HepG2 (cell line): Measurements from ENCODE around the gene BASP1. TPM values are rescaled to one million over a fixed set of nuclear protein-coding genes. Genes with fewer than 3 reads are reported as not detected.

ENCODE experiments used
- ATAC-seq: fragments of 200-7000 bp; cut with Tn5 transposase; 3 replicates; pipeline ENCODE4 v1.9.1; 2020; ENCODE audit warnings: mild to moderate bottlenecking, moderate library complexity
- BruUV-seq: library from RNA; stranded (reverse); fragments of 400-500 nt; replicated peaks from 2 replicates; lab custom pipeline; 2021; lab: Mats Ljungman, UMichigan
- CTCF ChIA-PET: fragments of 300-600 bp; formaldehyde crosslinking; extraction: SDS; loops from one replicate; lab custom pipeline; 2021; ENCODE audit warnings: low total read pairs, inconsistent platforms, low intra/inter-chr PET ratio; lab: Yijun Ruan, JAX
- POLR2A ChIA-PET: fragments of 350-600 bp; sonication (Branson Sonifier 250); formaldehyde crosslinking; loops from one replicate; lab custom pipeline; 2020; ENCODE audit warnings: antibody characterized with exemption, inconsistent platforms; lab: Yijun Ruan, JAX
- DNase-seq: peaks from one replicate; pipeline ENCODE4 v3.0.0-alpha.2; 2015; ENCODE audit warnings: low spot score
- FAIRE-seq: peaks from 3 replicates; lab custom pipeline; 2011; peaks lifted over from hg19 to GRCh38; lab: Jason Lieb, UNC
- H2AFZ ChIP-seq: one replicate; pipeline ENCODE4 v1.6.1; 2011; ENCODE audit warnings: low read length, inconsistent platforms
- H3K27ac ChIP-seq: fragments of 300-600 bp; 3 replicates; pipeline ENCODE4 v1.8.0; 2011; ENCODE audit warnings: mixed run types, mild to moderate bottlenecking, mixed read lengths, low read length, inconsistent platforms; ENCODE audit not compliant: insufficient read depth; ENCODE audit errors: extremely low read length
- H3K27me3 ChIP-seq, 2 experiments: fragments of 200-600 bp in 1 of 2; 2 replicates in 1 of 2; 3 replicates in 1 of 2; pipeline versions ENCODE4 v1.6.0 to v1.8.0; 2011; ENCODE audit warnings: low read length in 2 of 2, mild to moderate bottlenecking in 2 of 2, moderate library complexity in 2 of 2, inconsistent platforms in 1 of 2; ENCODE audit not compliant: insufficient read depth in 2 of 2, control insufficient read depth in 1 of 2
- H3K36me3 ChIP-seq, 2 experiments: fragments of 200-600 bp in 1 of 2; replicated peaks in 1 of 2; 2 replicates in 1 of 2; 3 replicates in 1 of 2; pipeline versions ENCODE4 v1.5.1 to v1.8.0; 2011; ENCODE audit warnings: low read length in 2 of 2, inconsistent platforms in 1 of 2; ENCODE audit not compliant: insufficient read depth in 2 of 2, control insufficient read depth in 1 of 2
- H3K4me1 ChIP-seq: 2 replicates; pipeline ENCODE4 v1.5.1; 2012; ENCODE audit warnings: low read length, inconsistent platforms; ENCODE audit not compliant: insufficient read depth
- H3K4me2 ChIP-seq: 2 replicates; pipeline ENCODE4 v1.6.0; 2011; ENCODE audit warnings: low read depth, low read length, inconsistent platforms
- H3K4me3 ChIP-seq, 3 experiments: fragments of 200-600 bp in 1 of 3; sonication (generic), shearing (Covaris generic) in 1 of 3; replicated peaks in 1 of 3; 2 replicates each; pipeline ENCODE4 v1.5.1; 2011 to 2016; ENCODE audit warnings: low read length in 3 of 3, inconsistent platforms in 2 of 3, low read depth in 2 of 3, mild to moderate bottlenecking in 2 of 3, control low read depth in 1 of 3, mixed read lengths in 1 of 3; ENCODE audit not compliant: insufficient read depth in 1 of 3
- H3K79me2 ChIP-seq: one replicate; pipeline ENCODE4 v1.6.1; 2011; ENCODE audit warnings: low read length, inconsistent platforms; ENCODE audit not compliant: insufficient read depth
- H3K9ac ChIP-seq: 2 replicates; pipeline ENCODE4 v1.6.0; 2011; ENCODE audit warnings: mild to moderate bottlenecking, low read depth, low read length, inconsistent platforms; ENCODE audit not compliant: insufficient read depth
- H3K9me3 ChIP-seq: 2 replicates; pipeline ENCODE4 v1.5.1; 2012; ENCODE audit warnings: mild to moderate bottlenecking, low read length
- H4K20me1 ChIP-seq: 2 replicates; pipeline ENCODE4 v1.6.0; 2011; ENCODE audit warnings: inconsistent platforms, mild to moderate bottlenecking, low read length, moderate library complexity; ENCODE audit not compliant: insufficient read depth
- KLF11 ChIP-seq: IDR thresholded peaks from 2 replicates; pipeline ENCODE4 v1.6.1; 2016; ENCODE audit warnings: missing compliant biosample characterization
- SNAPC2 ChIP-seq: sonication (generic); formaldehyde crosslinking; IDR thresholded peaks from 2 replicates; pipeline ENCODE4 v1.8.1; 2022; ENCODE audit warnings: mild to moderate bottlenecking, missing genetic modification reagents
- TFDP1 ChIP-seq: IDR thresholded peaks from 2 replicates; pipeline ENCODE4 v1.6.1; 2016; ENCODE audit warnings: missing compliant biosample characterization, missing genetic modification reagents, borderline replicate concordance
- ZNF251 ChIP-seq: sonication (generic); formaldehyde crosslinking; IDR thresholded peaks from 2 replicates; pipeline ENCODE4 v1.9.0; 2021; ENCODE audit warnings: mild to moderate bottlenecking, missing genetic modification reagents
- ZNF280D ChIP-seq: sonication (generic); formaldehyde crosslinking; IDR thresholded peaks from 2 replicates; pipeline ENCODE4 v1.5.1; 2020; ENCODE audit warnings: mild to moderate bottlenecking, missing genetic modification reagents
- ZNF317 ChIP-seq: sonication (generic); formaldehyde crosslinking; IDR thresholded peaks from 2 replicates; pipeline ENCODE4 v1.5.0; 2020; ENCODE audit warnings: mild to moderate bottlenecking, missing genetic modification reagents
- ZNF788 ChIP-seq: sonication (generic); formaldehyde crosslinking; IDR thresholded peaks from 2 replicates; pipeline ENCODE4 v1.5.0; 2020; ENCODE audit warnings: mild to moderate bottlenecking, missing genetic modification reagents, borderline replicate concordance
- ZNF800 ChIP-seq: sonication (generic); formaldehyde crosslinking; IDR thresholded peaks from 2 replicates; pipeline ENCODE4 v1.4.0; 2020; ENCODE audit warnings: missing genetic modification reagents
- WGBS: methylation state at CpG from one replicate; pipeline ENCODE4 v1.1.6; 2017; ENCODE audit warnings: low lambda C conversion rate; 5-methylcytosine and 5-hydroxymethylcytosine counted together
- in situ Hi-C: cut with HindIII; loops from 2 replicates; pipeline ENCODE4 v1.10.0; 2017; ENCODE audit warnings: low pct_unique_long_range_greater_than_20kb; ENCODE audit not compliant: extremely low pct_ligation_motif_present
- intact Hi-C: fragments of 100-400 bp; cut with micrococcal nuclease; formaldehyde crosslinking; loops from one replicate; pipeline ENCODE4 v1.10.0; 2022; ENCODE audit not compliant: unreplicated experiment
- polyA plus RNA-seq, 8 experiments: library from polyadenylated mRNA; depleted of rRNA in 3 of 8; stranded (reverse) in 7 of 8; unstranded in 1 of 8; fragments of >200 nt; fragmentation: Illumina TruSeq in 4 of 8; extraction: Trizol in 4 of 8; gene quantifications; 2 replicates each; pipeline versions ENCODE4 v1.2.1 to v1.2.3, GENCODE V29; 2011 to 2016; ENCODE audit warnings: low read depth in 4 of 8, missing spikeins in 1 of 8, mixed read lengths in 1 of 8; ENCODE audit not compliant: insufficient read depth in 1 of 8
- total RNA-seq, 5 experiments: library from RNA; depleted of rRNA; stranded (reverse); fragments of >200 nt; fragmentation: Illumina TruSeq; extraction: Trizol; gene quantifications; 2 replicates each; pipeline ENCODE4 v1.2.3, GENCODE V29; 2016; ENCODE audit warnings: low read depth in 1 of 5

BASP1 gene
- total and polyA plus RNA-seq, 2 of the 13 experiments (the other 11 are each of a cell fraction or from before 2014, with no cell fraction given): 0.04 TPM; not detected in 1

GRCh38 chr5:17295671-17296070, 78.2 kb downstream of the BASP1 start:
- Histone ChIP-seq H3K27ac (no peak overlapping the region), H2AFZ (no peak overlapping the region), H3K4me1 (no peaks in the 10 kb centered on the region), H3K27me3 (no peaks in the 10 kb centered on the region; a peak in 1 of 5 replicates), H3K79me2 (no peaks in the 10 kb centered on the region), H3K9me3 (no peaks in the 10 kb centered on the region), H3K9ac (no peak overlapping the region), H4K20me1 (no peaks in the 10 kb centered on the region), H3K4me2 (no peak overlapping the region), H3K4me3 (no peak overlapping the region), H3K36me3 (no peaks in the 10 kb centered on the region)
- ATAC-seq: no peak
- CTCF ChIA-PET: no interaction called here
- POLR2A ChIA-PET: no interaction called here
- no TSS peak for BruUV-seq
- no peak for FAIRE-seq
- intact Hi-C loops (no loop called here), in situ Hi-C loops (no loop called here)
- no peak for DNase-seq
- TF ChIP-seq ZNF280D (CRISPR knock-in tag) (no peak), KLF11 (CRISPR knock-in tag) (no peak), TFDP1 (no peak), ZNF800 (no peak), SNAPC2 (CRISPR knock-in tag) (no peak), ZNF251 (CRISPR knock-in tag) (no peak), ZNF788 (CRISPR knock-in tag) (no peak), ZNF317 (CRISPR knock-in tag) (no peak)
- WGBS: 0% methylated on average over 3 of the region's 3 CpGs
